ENCODE results near the gene IKZF3.
"Not testable (repeated sequence)": the region's sequence is repeated elsewhere in the genome, so short reads cannot be mapped to it uniquely, and the experiment has no call there.

The IKZF3 gene

GRCh38 chr17:39863918-39864746 is at the start of gene IKZF3:
Gene IKZF3, minus strand, starts transcription at chr17:39864312. Its CDS starts 186 bp downstream, at chr17:39864126.
- Histone ChIP-seq H3K27ac (ENCODE audit: low read length) (peak within 1 kb of the TSS; percentile 98), H2AFZ (ENCODE audit: low read depth, low read length) (0 out of 2 replicates have a peak within 1 kb of the TSS, but pooled peaks have one; percentile 34), H3K4me2 (ENCODE audit: low read length) (peak within 1 kb of the TSS; percentile 89), H3K9me3 (ENCODE audit: insufficient read depth, low read length) (no peaks in the 10 kb centered on the region), H3K36me3 (replicated peaks; ENCODE audit: low read depth, low read length) (peaks cover 15% of the 10 kb centered on the region), H3K4me1 (ENCODE audit: low read length) (peaks cover 60% of the 10 kb centered on the region), H3K79me2 (ENCODE audit: low read length) (peaks cover 62% of the 10 kb centered on the region), H3K9ac (ENCODE audit: low read length) (peak within 1 kb of the TSS; percentile 97), H3K27me3 (ENCODE audit: low read depth, low read length) (no peaks in the 10 kb centered on the region), H3K4me3 (ENCODE audit: low read length) (peak within 1 kb of the TSS; percentile 85), H4K20me1 (ENCODE audit: insufficient read depth, low read length) (peaks cover 22% of the 10 kb centered on the region)
- peak; percentile 67 for TF ChIP-seq CTCF (IDR thresholded peaks at IDR 0.05; ENCODE audit: low read depth, low read length)
- no peak for TF ChIP-seq EZH2phosphoT487 (IDR thresholded peaks at IDR 0.05; ENCODE audit: low read depth)

- no peaks in the 10 kb centered on the region for H4K20me1 ChIP-seq (ENCODE audit: insufficient read depth, low read length)
Observed at GRCh38 chr17:39908789-39909352, 44.8 kb upstream of the IKZF3 start.

GRCh38 chr17:39904990-39905288 is 40.8 kb upstream of the IKZF3 start:
- H3K9me3 ChIP-seq (ENCODE audit: insufficient read depth, low read length): no peaks in the 10 kb centered on the region
- no peak overlapping the region for H2AFZ ChIP-seq (ENCODE audit: low read depth, low read length)
- H3K4me1 ChIP-seq (ENCODE audit: low read length): no peaks in the 10 kb centered on the region
- H3K27ac ChIP-seq (ENCODE audit: low read length): no peak overlapping the region
- no peak overlapping the region for H3K4me3 ChIP-seq (ENCODE audit: low read length)
- no peaks in the 10 kb centered on the region for H3K79me2 ChIP-seq (ENCODE audit: low read length)
- TF ChIP-seq CTCF (IDR thresholded peaks at IDR 0.05; ENCODE audit: low read depth, low read length): no peak
- no peak for TF ChIP-seq EZH2phosphoT487 (IDR thresholded peaks at IDR 0.05; ENCODE audit: low read depth)
- no peak overlapping the region for H3K9ac ChIP-seq (ENCODE audit: low read length)
- H3K4me2 ChIP-seq (ENCODE audit: low read length): no peak overlapping the region
- peaks cover 6% of the 10 kb centered on the region for H3K36me3 ChIP-seq (replicated peaks; ENCODE audit: low read depth, low read length)
- H3K27me3 ChIP-seq (ENCODE audit: low read depth, low read length): no peaks in the 10 kb centered on the region
- H4K20me1 ChIP-seq (ENCODE audit: insufficient read depth, low read length): no peaks in the 10 kb centered on the region

More at GRCh38 chr17:39908789-39909352, 44.8 kb upstream of the IKZF3 start:
- Histone ChIP-seq H3K27me3 (ENCODE audit: low read depth, low read length) (no peaks in the 10 kb centered on the region), H3K4me2 (ENCODE audit: low read length) (no peak overlapping the region), H3K9ac (ENCODE audit: low read length) (no peak overlapping the region), H3K27ac (ENCODE audit: low read length) (no peak overlapping the region), H3K4me1 (ENCODE audit: low read length) (no peaks in the 10 kb centered on the region), H3K79me2 (ENCODE audit: low read length) (no peaks in the 10 kb centered on the region), H3K36me3 (replicated peaks; ENCODE audit: low read depth, low read length) (peaks cover 16% of the 10 kb centered on the region), H3K9me3 (ENCODE audit: insufficient read depth, low read length) (no peaks in the 10 kb centered on the region), H2AFZ (ENCODE audit: low read depth, low read length) (no peak overlapping the region), H3K4me3 (ENCODE audit: low read length) (no peak overlapping the region)
- no peak for TF ChIP-seq CTCF (IDR thresholded peaks at IDR 0.05; ENCODE audit: low read depth, low read length)

- no peak for TF ChIP-seq CTCF (IDR thresholded peaks at IDR 0.05; ENCODE audit: low read depth, low read length)
- no peak for TF ChIP-seq EZH2phosphoT487 (IDR thresholded peaks at IDR 0.05; ENCODE audit: low read depth)
- peaks cover 4% of the 10 kb centered on the region for H3K36me3 ChIP-seq (replicated peaks; ENCODE audit: low read depth, low read length)
- no peaks in the 10 kb centered on the region for H3K9me3 ChIP-seq (ENCODE audit: insufficient read depth, low read length)
- H3K4me1 ChIP-seq (ENCODE audit: low read length): no peaks in the 10 kb centered on the region
- no peaks in the 10 kb centered on the region for H3K79me2 ChIP-seq (ENCODE audit: low read length)
- no peak overlapping the region for H2AFZ ChIP-seq (ENCODE audit: low read depth, low read length)
- H3K4me2 ChIP-seq (ENCODE audit: low read length): no peak overlapping the region
- no peak overlapping the region for H3K4me3 ChIP-seq (ENCODE audit: low read length)
- H3K9ac ChIP-seq (ENCODE audit: low read length): no peak overlapping the region
- no peak overlapping the region for H3K27ac ChIP-seq (ENCODE audit: low read length)
- H3K27me3 ChIP-seq (ENCODE audit: low read depth, low read length): no peaks in the 10 kb centered on the region
- no peaks in the 10 kb centered on the region for H4K20me1 ChIP-seq (ENCODE audit: insufficient read depth, low read length)
Observed at GRCh38 chr17:39903158-39903884, 39.2 kb upstream of the IKZF3 start.

- not testable (repeated sequence) for H4K20me1 ChIP-seq (ENCODE audit: insufficient read depth, low read length); H3K27ac ChIP-seq (ENCODE audit: low read length); H3K9ac ChIP-seq (ENCODE audit: low read length); H3K27me3 ChIP-seq (ENCODE audit: low read depth, low read length); H2AFZ ChIP-seq (ENCODE audit: low read depth, low read length); H3K79me2 ChIP-seq (ENCODE audit: low read length); H3K4me2 ChIP-seq (ENCODE audit: low read length); H3K36me3 ChIP-seq (replicated peaks; ENCODE audit: low read depth, low read length); H3K4me1 ChIP-seq (ENCODE audit: low read length); H3K9me3 ChIP-seq (ENCODE audit: insufficient read depth, low read length); H3K4me3 ChIP-seq (ENCODE audit: low read length)
Observed at GRCh38 chr17:39902027-39902426, 37.9 kb upstream of the IKZF3 start.
